ENCODE results near the gene FAM184B.

Gene FAM184B

GRCh38 chr4:17605236-17605635 is 176.2 kb downstream of the FAM184B start:
- DNase-seq (ENCODE audit: low read depth), result no peak
- no peak overlapping the region for H3K4me3 ChIP-seq (ENCODE audit: low read depth, low read length)

- no peak overlapping the region for H3K4me3 ChIP-seq (ENCODE audit: low read depth, low read length)
- DNase-seq (ENCODE audit: low read depth), result no peak
These were observed 181.6 kb downstream of the FAM184B start for GRCh38 chr4:17599826-17600225.

- DNase-seq (ENCODE audit: low read depth), result no peak
- no peak overlapping the region for H3K4me3 ChIP-seq (ENCODE audit: low read depth, low read length)
These were observed 183.9 kb downstream of the FAM184B start for GRCh38 chr4:17597517-17597916.

- no peak for DNase-seq (ENCODE audit: low read depth)
- no peak overlapping the region for H3K4me3 ChIP-seq (ENCODE audit: low read depth, low read length)
These were observed 185.9 kb downstream of the FAM184B start for GRCh38 chr4:17595471-17596005.

GRCh38 chr4:17589355-17589754 is 192.1 kb downstream of the FAM184B start:
- H3K4me3 ChIP-seq (ENCODE audit: low read depth, low read length), result no peak overlapping the region
- DNase-seq (ENCODE audit: low read depth), result no peak

- no peak overlapping the region for H3K4me3 ChIP-seq (ENCODE audit: low read depth, low read length)
- no peak for DNase-seq (ENCODE audit: low read depth)
These were observed 194.2 kb downstream of the FAM184B start for GRCh38 chr4:17587094-17587822.

GRCh38 chr4:17584521-17585213 is 196.8 kb downstream of the FAM184B start:
- H3K4me3 ChIP-seq (ENCODE audit: low read depth, low read length), result no peak overlapping the region
- no peak for DNase-seq (ENCODE audit: low read depth)

GRCh38 chr4:17583941-17584340 is 197.5 kb downstream of the FAM184B start:
- no peak for DNase-seq (ENCODE audit: low read depth)

GRCh38 chr4:17583276-17583675 is 198.1 kb downstream of the FAM184B start:
- H3K4me3 ChIP-seq (ENCODE audit: low read depth, low read length), result no peak overlapping the region
- no peak for DNase-seq (ENCODE audit: low read depth)

More at GRCh38 chr4:17583941-17584340, 197.5 kb downstream of the FAM184B start:
- H3K4me3 ChIP-seq (ENCODE audit: low read depth, low read length), result no peak overlapping the region

GRCh38 chr4:17580969-17581368 is 200.5 kb downstream of the FAM184B start:
- no peak overlapping the region for H3K4me3 ChIP-seq (ENCODE audit: low read depth, low read length)
- no peak for DNase-seq (ENCODE audit: low read depth)
